Osteocyte (in vitro differentiated cells): ENCODE results near the gene ZIC4. TPM values are rescaled to one million over a fixed set of nuclear protein-coding genes. Genes with fewer than 3 reads are reported as not detected.

ENCODE experiments used
- DNase-seq: peaks from one replicate; pipeline ENCODE4 v3.0.0; 2021; ENCODE audit warnings: mixed read lengths; ENCODE audit not compliant: unreplicated experiment; ENCODE audit errors: extremely low spot score
- H3K27ac Mint-ChIP-seq: one replicate; pipeline ENCODE4 v1.8.0; 2021; ENCODE audit warnings: mild to moderate bottlenecking, mixed read lengths; ENCODE audit not compliant: unreplicated experiment
- H3K27me3 Mint-ChIP-seq: one replicate; pipeline ENCODE4 v1.8.0; 2021; ENCODE audit warnings: mixed read lengths; ENCODE audit not compliant: unreplicated experiment
- H3K36me3 Mint-ChIP-seq: one replicate; pipeline ENCODE4 v1.8.0; 2021; ENCODE audit warnings: mixed read lengths; ENCODE audit not compliant: unreplicated experiment
- H3K4me1 Mint-ChIP-seq: one replicate; pipeline ENCODE4 v1.8.0; 2021; ENCODE audit warnings: mixed read lengths; ENCODE audit not compliant: unreplicated experiment
- H3K4me3 Mint-ChIP-seq: one replicate; pipeline ENCODE4 v1.8.0; 2021; ENCODE audit warnings: mild to moderate bottlenecking, moderate library complexity, mixed read lengths; ENCODE audit not compliant: unreplicated experiment
- H3K9me3 Mint-ChIP-seq: one replicate; pipeline ENCODE4 v1.8.0; 2021; ENCODE audit warnings: mixed read lengths; ENCODE audit not compliant: unreplicated experiment
- CTCF ChIP-seq: fragments of 200-600 bp; sonication (generic); IDR thresholded peaks from 2 replicates; pipeline ENCODE4 v1.5.0; 2021; ENCODE audit warnings: antibody characterized with exemption, mild to moderate bottlenecking, moderate library complexity
- total RNA-seq: library from RNA; stranded (reverse); gene quantifications from 2 replicates; pipeline ENCODE4 v1.2.1, GENCODE V29; 2021

The ZIC4 gene
- total RNA-seq, 1 donor from 2014 or later: 8.8 TPM

DNA sequence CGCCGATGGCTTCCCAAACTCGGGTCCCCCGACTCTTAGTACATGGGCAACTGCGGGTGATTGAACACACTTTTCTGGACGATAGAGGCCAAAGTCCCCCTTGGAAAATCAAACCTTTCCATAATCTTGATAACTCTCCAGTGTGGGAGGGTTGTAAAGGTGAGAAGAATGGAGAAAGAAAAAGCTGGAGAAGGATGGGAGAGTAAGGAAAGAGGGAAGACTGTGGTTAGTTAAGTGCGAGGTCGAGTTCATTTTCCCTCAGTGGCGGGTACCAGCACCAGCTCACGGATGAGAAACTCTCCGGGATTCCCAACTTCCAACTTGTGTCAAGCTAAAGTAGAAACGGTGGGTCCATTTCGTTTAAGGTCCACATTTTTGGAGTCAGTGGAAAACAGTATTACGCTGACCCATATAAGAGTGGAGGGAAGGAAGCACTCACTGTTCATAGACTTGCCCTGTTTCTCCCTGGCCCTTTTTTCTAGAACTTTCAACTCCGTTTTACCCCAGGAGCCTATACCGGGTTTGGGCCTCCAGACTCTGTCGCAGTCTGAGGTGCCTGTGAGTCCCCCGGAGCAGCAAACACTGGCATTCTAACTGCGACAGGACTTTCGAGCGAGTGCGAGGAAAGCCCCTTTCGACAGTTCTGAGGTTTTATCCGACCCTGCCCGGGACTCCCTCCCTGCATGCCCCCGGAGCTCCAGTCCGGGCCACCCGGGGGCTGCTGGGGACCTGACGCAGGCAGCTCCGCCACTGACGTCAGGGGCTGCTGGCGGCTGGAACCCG lies 17.6 kb upstream of the ZIC4 start:
- Mint-ChIP-seq H3K9me3 (no peaks in the 10 kb centered on the region), H3K4me3 (peak overlapping the region; percentile 67), H3K27ac (no peak overlapping the region), H3K27me3 (no peaks in the 10 kb centered on the region), H3K36me3 (no peaks in the 10 kb centered on the region), H3K4me1 (peaks cover 15% of the 10 kb centered on the region)
- DNase-seq: no peak
- TF ChIP-seq CTCF: no peak

- Mint-ChIP-seq H3K27me3 (no peaks in the 10 kb centered on the region), H3K27ac (peak overlapping the region; percentile 47), H3K4me1 (peaks cover 20% of the 10 kb centered on the region), H3K9me3 (no peaks in the 10 kb centered on the region), H3K36me3 (peaks cover 3% of the 10 kb centered on the region), H3K4me3 (peak overlapping the region; percentile 67)
- no peak for TF ChIP-seq CTCF
- no peak for DNase-seq
These were observed 17.1 kb upstream of the ZIC4 start for GRCh38 chr3:147423537-147423797.

DNA sequence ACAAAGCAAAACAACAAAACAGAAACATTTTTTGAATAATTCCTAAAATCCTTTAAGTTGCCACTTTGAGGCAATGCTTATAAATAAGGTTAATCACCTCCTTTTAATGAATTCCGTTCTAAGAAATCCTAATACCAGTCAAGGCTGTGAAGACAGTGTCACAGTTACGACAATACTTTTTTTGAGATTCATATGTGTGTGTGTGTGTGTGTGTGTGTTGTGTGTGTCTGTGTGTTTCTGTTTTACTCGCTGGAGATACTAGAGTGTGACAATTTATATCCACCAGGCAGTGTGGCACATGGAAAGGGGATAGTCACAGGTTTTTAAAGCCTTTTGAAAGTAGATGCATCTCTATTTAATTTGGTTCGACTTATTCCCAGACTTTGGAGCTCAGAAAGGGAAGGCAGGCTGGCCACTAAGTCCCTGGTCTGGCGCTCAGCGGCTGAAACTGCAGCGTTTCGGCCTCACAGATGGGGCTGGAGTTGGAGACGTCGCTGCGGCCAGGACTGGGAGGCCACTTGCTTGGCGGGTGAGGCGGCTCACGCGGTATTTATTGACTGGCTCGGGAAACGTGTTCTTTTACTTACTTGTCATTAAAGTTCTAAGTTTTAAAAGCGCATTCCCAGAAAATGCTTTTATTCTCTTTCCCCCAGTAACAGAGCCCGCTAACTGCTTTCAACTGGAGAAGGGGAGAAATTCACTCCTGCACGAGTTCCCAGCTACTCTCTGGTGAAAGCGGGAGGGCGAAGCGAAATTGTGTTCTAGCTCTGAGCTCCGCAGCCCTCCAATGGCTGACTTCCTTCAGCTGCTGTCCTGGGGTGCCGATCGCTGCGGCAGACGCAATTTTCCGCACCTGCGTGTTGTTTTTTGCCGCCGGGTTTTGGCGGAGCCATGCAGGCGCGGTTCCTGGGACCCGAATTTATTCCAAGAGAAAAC lies 16.5 kb upstream of the ZIC4 start:
- peaks cover 5% of the 10 kb centered on the region for H3K36me3 Mint-ChIP-seq
- DNase-seq: no peak
- H3K27ac Mint-ChIP-seq: peak overlapping the region; percentile 47
- no peak for TF ChIP-seq CTCF
- no peaks in the 10 kb centered on the region for H3K27me3 Mint-ChIP-seq
- peaks cover 26% of the 10 kb centered on the region for H3K4me1 Mint-ChIP-seq
- H3K9me3 Mint-ChIP-seq: no peaks in the 10 kb centered on the region
- peak overlapping the region; percentile 67 for H3K4me3 Mint-ChIP-seq

- no peak overlapping the region for H3K4me3 Mint-ChIP-seq
- H3K4me1 Mint-ChIP-seq: peaks cover 31% of the 10 kb centered on the region
- peaks cover 7% of the 10 kb centered on the region for H3K36me3 Mint-ChIP-seq
- H3K27ac Mint-ChIP-seq: no peak overlapping the region
- DNase-seq: no peak
- no peaks in the 10 kb centered on the region for H3K27me3 Mint-ChIP-seq
- H3K9me3 Mint-ChIP-seq: no peaks in the 10 kb centered on the region
- no peak for TF ChIP-seq CTCF
These were observed 15.9 kb upstream of the ZIC4 start for GRCh38 chr3:147422196-147422595.
